Skeletal muscle tissue (tissue), 4 donors: ENCODE results near the gene TTC16. TPM values are rescaled to one million over a fixed set of nuclear protein-coding genes. Genes with fewer than 3 reads are reported as not detected.

Source experiments
- H3K27ac ChIP-seq: one replicate; pipeline ENCODE4 v1.7.0; 2013; ENCODE audit warnings: mild to moderate bottlenecking, low read depth, low read length, inconsistent platforms
- H3K27me3 ChIP-seq, 3 donors: one replicate each; pipeline ENCODE4 v1.7.0; 2013; ENCODE audit warnings: low read length in 3 of 3; ENCODE audit not compliant: control insufficient read depth in 3 of 3, insufficient read depth in 3 of 3
- H3K36me3 ChIP-seq, 3 donors: one replicate each; pipeline ENCODE4 v1.7.0; 2013; ENCODE audit warnings: low read length in 3 of 3; ENCODE audit not compliant: control insufficient read depth in 3 of 3, insufficient read depth in 3 of 3
- H3K4me1 ChIP-seq, 3 donors: one replicate each; pipeline ENCODE4 v1.7.0; 2013; ENCODE audit warnings: low read length in 3 of 3, mild to moderate bottlenecking in 3 of 3; ENCODE audit not compliant: control insufficient read depth in 3 of 3, insufficient read depth in 3 of 3
- H3K4me3 ChIP-seq, 3 donors: one replicate each; pipeline ENCODE4 v1.7.0; 2013; ENCODE audit warnings: low read length in 3 of 3
- H3K9ac ChIP-seq, 3 donors: one replicate each; pipeline ENCODE4 v1.7.0; 2013; ENCODE audit warnings: low read length in 3 of 3, mild to moderate bottlenecking in 3 of 3, moderate library complexity in 2 of 3, low read depth in 1 of 3
- H3K9me3 ChIP-seq, 3 donors: one replicate each; pipeline ENCODE4 v1.7.0; 2013; ENCODE audit warnings: low read length in 3 of 3; ENCODE audit not compliant: control insufficient read depth in 3 of 3
- total RNA-seq: library from RNA; depleted of rRNA; stranded (reverse); fragments of >200 nt; gene quantifications from one replicate; pipeline ENCODE4 v1.2.3, GENCODE V29; 2014
- donor health status: Osteomylitis.

Gene TTC16
- total RNA-seq, 1 donor from 2014 or later, result not detected

DNA sequence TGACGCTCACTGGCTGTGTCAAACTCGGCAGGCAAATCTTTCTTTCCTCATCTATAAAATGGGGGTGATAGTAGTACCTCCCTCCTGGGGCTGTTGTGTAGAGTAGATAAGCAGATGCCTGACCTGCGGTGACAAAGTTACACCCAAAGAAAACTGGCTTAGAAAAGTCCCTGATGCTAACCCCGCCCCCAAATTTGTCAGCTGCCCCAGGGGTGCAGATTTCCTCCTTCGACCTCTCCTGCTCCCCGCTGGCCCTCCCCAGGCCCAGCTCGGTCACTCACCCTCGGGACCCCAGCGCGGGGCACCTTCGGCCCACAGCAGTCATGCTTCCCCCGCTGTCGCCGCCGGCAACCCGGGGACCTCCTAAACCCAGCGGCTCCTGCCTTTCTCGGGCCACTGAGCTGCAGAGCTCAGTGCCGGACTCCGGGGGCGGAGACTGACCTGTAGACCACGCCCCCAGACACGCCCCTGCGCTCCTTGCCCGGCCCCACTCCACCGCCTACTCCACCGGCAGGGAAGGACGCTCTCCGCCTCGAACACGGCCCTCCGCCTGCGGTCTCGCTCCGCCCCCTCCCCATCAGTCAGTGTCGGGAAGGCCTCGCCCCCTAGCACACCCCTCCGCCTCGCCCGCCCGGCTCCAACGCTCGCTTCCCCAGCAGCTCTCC is 55.2 kb downstream of the TTC16 start:
- Histone ChIP-seq H3K4me3 (peak overlapping the region; percentile 69 to 77 (median 74)), H3K36me3 (no peaks in the 10 kb centered on the region), H3K9ac (peak overlapping the region; percentile 55 to 74 (median 70)), H3K9me3 (no peaks in the 10 kb centered on the region), H3K27ac (peak overlapping the region; percentile 69), H3K27me3 (no peaks in the 10 kb centered on the region), H3K4me1 (peaks cover 36 to 38% (median 37%) of the 10 kb centered on the region in 3 donors)

DNA sequence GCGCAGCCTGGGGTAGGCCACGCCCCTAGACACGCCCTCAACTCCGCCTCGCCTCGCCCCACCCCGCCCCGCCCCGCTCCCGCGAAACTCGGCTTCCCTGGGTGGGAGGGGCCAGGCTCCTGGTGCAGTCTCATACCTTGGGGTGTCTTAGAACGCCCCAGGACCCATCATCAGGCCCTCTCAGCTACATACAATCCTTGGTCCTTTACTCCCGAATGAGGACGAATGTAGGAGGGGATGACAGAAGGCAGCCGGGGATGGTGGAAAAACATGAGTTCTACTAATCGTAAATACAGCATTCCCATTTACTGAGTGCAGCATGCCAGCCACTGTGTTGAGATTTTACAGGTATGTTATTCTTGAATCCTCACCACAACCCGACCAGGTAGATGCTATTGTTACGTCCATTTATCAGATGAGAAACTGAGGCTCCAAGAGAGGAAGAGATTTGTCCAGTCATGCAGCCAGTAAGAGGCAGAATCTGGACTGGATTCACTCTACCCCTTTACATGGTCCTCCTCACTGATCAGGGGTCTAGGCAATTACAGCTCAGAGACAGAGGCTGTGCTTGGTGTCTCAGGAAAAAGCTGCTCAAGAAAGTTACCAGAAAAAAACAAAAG is 55.8 kb downstream of the TTC16 start:
- no peaks in the 10 kb centered on the region for H3K27me3 ChIP-seq
- peak overlapping the region in 2 of 3 donors; percentile 45 to 74 for H3K9ac ChIP-seq
- H3K4me1 ChIP-seq, result peaks cover 33 to 37% (median 35%) of the 10 kb centered on the region in 3 donors
- H3K36me3 ChIP-seq, result no peaks in the 10 kb centered on the region
- H3K27ac ChIP-seq, result peak overlapping the region; percentile 69
- H3K4me3 ChIP-seq, result peak overlapping the region; percentile 43 to 77 (median 74)
- no peaks in the 10 kb centered on the region for H3K9me3 ChIP-seq

GRCh38 chr9:127772603-127773002 is 56.7 kb downstream of the TTC16 start:
- no peaks in the 10 kb centered on the region for H3K9me3 ChIP-seq
- H3K36me3 ChIP-seq, result no peaks in the 10 kb centered on the region
- H3K4me1 ChIP-seq, result peaks cover 24 to 28% (median 26%) of the 10 kb centered on the region in 3 donors
- no peak overlapping the region for H3K27ac ChIP-seq
- H3K27me3 ChIP-seq, result no peaks in the 10 kb centered on the region
- no peak overlapping the region for H3K9ac ChIP-seq
- H3K4me3 ChIP-seq, result no peak overlapping the region

DNA sequence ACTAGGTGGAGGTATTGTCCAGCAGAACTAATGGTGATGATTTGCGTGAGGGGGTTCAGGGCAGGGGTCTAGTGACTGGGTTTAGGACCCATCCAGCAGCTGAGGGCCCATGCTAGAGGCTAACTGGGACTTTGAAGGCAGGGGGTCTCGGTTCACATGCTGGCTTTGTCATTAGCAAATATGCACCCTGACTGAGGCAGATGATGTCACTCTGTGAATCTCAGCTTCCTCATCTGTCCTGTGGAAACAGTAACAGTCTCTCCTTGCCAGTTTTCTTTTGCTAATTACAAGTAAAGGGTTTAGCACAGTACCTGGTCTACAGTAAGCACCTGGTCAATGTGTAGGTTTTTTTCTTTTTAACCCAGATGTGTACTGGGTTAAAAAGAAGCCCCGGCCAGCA is 57.4 kb downstream of the TTC16 start:
- Histone ChIP-seq H3K27ac (no peak overlapping the region), H3K4me1 (peaks cover 17 to 21% (median 21%) of the 10 kb centered on the region in 3 donors), H3K9ac (no peak overlapping the region), H3K9me3 (no peaks in the 10 kb centered on the region), H3K27me3 (no peaks in the 10 kb centered on the region), H3K4me3 (no peak overlapping the region), H3K36me3 (no peaks in the 10 kb centered on the region)

GRCh38 chr9:127773981-127774380 is 58.1 kb downstream of the TTC16 start:
- peaks cover 16 to 24% (median 21%) of the 10 kb centered on the region in 3 donors for H3K4me1 ChIP-seq
- no peak overlapping the region for H3K9ac ChIP-seq

DNA sequence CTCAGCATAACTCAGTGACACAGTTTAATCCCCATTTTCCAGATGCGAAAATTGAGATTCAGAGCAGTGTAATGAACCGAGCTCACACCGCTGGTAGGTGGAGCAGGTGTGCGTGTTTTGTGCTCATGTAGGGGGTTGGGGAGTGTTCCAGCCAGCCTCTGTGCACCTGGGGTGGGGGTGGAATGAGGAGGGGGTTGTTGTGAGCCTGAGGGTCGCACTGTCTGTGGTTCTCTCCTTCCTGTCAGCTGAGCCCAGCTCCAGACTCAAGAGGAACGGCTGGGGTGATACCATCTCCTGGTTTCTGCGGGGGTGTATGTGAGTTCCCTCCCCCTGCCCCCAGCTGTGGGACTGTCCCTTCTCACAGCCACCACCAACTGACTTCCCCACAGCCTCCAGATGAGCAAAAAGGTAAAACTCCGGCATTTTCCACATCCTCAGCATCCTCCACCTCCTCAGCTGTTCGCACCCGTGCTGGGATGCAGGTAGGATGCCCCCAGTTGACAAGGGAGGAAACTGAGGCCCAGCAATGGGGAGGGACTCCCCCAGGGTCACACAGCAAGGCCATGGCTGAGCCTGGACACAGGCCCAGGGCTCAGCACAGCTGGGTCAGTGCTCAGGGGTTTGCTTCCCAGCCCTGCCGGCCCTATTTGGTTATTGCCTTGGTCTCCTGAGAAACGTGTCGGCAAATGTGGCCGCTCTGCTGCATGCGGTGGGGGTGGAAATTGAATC is 60.5 kb downstream of the TTC16 start:
- no peaks in the 10 kb centered on the region for H3K9me3 ChIP-seq
- H3K4me1 ChIP-seq, result peaks cover 2 to 17% (median 9%) of the 10 kb centered on the region in 3 donors
- no peaks in the 10 kb centered on the region for H3K27me3 ChIP-seq
- H3K27ac ChIP-seq, result no peak overlapping the region
- peak overlapping the region in 2 of 3 donors; percentile 45 for H3K9ac ChIP-seq
- H3K4me3 ChIP-seq, result peak overlapping the region in 2 of 3 donors; percentile 41 to 43
- no peaks in the 10 kb centered on the region for H3K36me3 ChIP-seq

More at GRCh38 chr9:127773981-127774380, 58.1 kb downstream of the TTC16 start:
- Histone ChIP-seq H3K27ac (no peak overlapping the region), H3K36me3 (no peaks in the 10 kb centered on the region), H3K4me3 (no peak overlapping the region), H3K27me3 (no peaks in the 10 kb centered on the region), H3K9me3 (no peaks in the 10 kb centered on the region)

- H3K4me1 ChIP-seq, result peaks cover 0 to 12% (median 9%) of the 10 kb centered on the region in 3 donors
- peak overlapping the region; percentile 19 to 43 (median 29) for H3K4me3 ChIP-seq
- H3K27ac ChIP-seq, result no peak overlapping the region
Measured at GRCh38 chr9:127776924-127777289, 61.0 kb downstream of the TTC16 start.

GRCh38 chr9:127777368-127777980 is 61.6 kb downstream of the TTC16 start:
- Histone ChIP-seq H3K4me3 (peak overlapping the region in 1 of 3 donors; percentile 51), H3K27ac (no peak overlapping the region), H3K9me3 (no peaks in the 10 kb centered on the region), H3K9ac (peak overlapping the region in 1 of 3 donors; percentile 54), H3K27me3 (no peaks in the 10 kb centered on the region), H3K36me3 (no peaks in the 10 kb centered on the region), H3K4me1 (peaks cover 0 to 12% (median 9%) of the 10 kb centered on the region in 3 donors)

More at GRCh38 chr9:127776924-127777289, 61.0 kb downstream of the TTC16 start:
- H3K9ac ChIP-seq, result peak overlapping the region in 1 of 3 donors; percentile 45
- no peaks in the 10 kb centered on the region for H3K9me3 ChIP-seq
- H3K27me3 ChIP-seq, result no peaks in the 10 kb centered on the region
- H3K36me3 ChIP-seq, result no peaks in the 10 kb centered on the region

DNA sequence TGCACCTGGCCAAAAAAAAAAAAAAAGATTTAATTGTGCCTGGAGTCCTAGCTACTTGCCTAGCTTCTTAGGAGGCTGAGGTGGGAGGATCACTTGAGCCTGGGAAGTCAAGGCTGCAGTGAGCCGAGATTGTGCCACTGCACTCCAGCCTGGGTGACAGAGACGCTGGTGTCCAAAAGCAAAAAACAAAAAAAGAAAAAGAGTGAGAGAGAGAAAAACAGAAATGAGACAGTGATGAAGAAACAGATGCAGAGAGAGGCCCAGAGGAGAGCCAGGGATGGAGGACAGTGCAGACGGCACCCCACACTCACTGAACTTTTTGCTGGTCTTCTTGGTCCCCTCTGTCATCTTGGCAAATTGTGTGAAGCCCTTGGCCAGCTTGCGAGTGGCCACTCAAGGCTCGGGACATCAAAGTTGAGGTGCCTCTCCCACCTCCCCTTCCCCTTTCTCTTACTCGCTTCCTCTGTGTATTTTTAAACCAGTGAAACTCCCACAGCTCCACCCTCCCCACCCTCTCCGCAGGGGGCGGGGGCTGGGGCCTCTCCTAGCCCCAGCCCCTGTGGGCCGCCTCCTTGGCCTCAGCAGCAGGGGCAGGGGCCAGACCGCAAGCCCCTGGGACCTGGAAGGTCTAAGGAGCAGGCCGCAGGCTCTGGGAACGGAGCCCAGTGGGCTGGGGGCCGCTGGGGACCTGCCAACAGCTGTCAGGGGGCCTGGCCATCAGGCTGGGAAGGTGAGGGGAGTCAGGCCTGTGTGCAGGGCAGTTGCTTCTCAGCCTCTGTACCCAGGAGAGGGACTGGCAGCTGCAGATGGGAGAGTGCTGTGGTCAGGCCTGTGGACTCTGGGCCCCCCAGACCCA is 62.6 kb downstream of the TTC16 start, which contains the start of gene SH2D3C:
Gene SH2D3C (minus strand): TSS at position 387 of the 856 bp plus-strand sequence. CDS start 39 bp downstream, at position 348.
- H3K36me3 ChIP-seq, result no peaks in the 10 kb centered on the region
- peaks cover 0 to 17% (median 11%) of the 10 kb centered on the region in 3 donors for H3K4me1 ChIP-seq
- H3K9me3 ChIP-seq, result no peaks in the 10 kb centered on the region
- H3K4me3 ChIP-seq, result peak within 1 kb of the TSS in 2 of 3 donors; percentile 22 to 51
- H3K27ac ChIP-seq, result peak within 1 kb of the TSS; percentile 32
- H3K27me3 ChIP-seq, result no peaks in the 10 kb centered on the region
- H3K9ac ChIP-seq, result peak within 1 kb of the TSS in 2 of 3 donors; percentile 7 to 54
